SK-N-MC (cell line): ENCODE results near the gene ATP2B2.

Experiments used
- EZH2 ChIP-seq: fragments of 200-600 bp; sonication (generic); IDR thresholded peaks from one replicate; pipeline ENCODE4 v1.6.1; 2017; ENCODE audit warnings: antibody characterized with exemption
- POLR2AphosphoS5 ChIP-seq: IDR thresholded peaks from 2 replicates; pipeline ENCODE4 v1.6.1; 2012; ENCODE audit warnings: mild to moderate bottlenecking, low read depth, low read length, borderline replicate concordance

DNA sequence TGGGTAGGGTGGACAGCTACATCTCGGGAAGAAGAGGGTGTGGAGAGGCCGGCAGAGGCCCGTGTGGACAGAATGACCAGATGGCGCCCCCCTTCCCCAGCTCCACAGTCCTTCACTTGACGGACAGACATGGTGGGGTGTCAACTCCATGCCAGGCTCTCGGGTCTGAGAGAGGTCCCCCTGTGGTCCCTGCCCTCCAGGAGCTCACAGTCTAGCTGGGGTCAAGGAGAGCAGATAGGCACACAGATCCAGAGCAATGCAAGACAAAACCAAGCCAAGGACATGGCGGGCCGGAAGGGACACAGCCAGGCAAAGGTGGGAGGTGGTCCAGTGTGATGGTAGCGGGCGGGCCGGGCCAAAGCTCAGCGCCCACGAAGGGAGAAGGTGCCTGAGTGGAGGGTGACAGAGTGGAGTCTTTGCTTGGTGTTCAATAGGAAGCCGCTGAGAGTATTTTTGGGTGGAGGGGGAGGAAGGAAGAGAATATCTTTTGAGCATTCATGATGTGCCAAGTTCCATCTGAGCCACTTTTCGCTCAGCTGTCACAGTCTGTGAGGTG is 112.4 kb downstream of the ATP2B2 start:
- TF ChIP-seq EZH2: no peak
- no peak for TF ChIP-seq POLR2AphosphoS5
